ENCODE data around the gene SRPK2. TPM values are rescaled to one million over a fixed set of nuclear protein-coding genes. Genes with fewer than 3 reads are reported as not detected.

Gene SRPK2
- total RNA-seq, 2 donors from 2014 or later: 52.6 to 99.5 TPM

DNA sequence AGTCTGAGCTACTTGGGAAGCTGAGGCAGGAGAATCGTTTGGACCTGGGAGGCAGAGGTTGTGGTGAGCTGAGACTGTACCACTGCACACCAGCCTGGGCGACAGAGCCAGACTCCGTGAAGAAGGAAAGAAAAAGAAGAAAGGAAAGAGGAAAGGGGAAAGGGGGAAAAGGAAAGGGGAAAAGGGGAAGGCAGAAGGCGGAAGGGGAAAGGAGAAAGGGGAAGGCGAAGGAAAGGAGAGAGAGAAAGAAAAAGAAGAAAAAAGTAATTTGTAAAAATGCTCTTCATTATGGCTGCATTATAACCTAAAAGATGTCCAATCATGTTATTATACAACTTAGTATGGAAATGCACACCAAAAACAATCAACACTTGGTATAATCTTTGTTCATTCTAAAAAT lies 110.2 kb downstream of the SRPK2 start:
- TF ChIP-seq POLR2A (IDR thresholded peaks at IDR 0.05) (no peak), POLR2AphosphoS5 (IDR thresholded peaks at IDR 0.05) (no peak)
- TF ChIP-seq, protein P1, sequence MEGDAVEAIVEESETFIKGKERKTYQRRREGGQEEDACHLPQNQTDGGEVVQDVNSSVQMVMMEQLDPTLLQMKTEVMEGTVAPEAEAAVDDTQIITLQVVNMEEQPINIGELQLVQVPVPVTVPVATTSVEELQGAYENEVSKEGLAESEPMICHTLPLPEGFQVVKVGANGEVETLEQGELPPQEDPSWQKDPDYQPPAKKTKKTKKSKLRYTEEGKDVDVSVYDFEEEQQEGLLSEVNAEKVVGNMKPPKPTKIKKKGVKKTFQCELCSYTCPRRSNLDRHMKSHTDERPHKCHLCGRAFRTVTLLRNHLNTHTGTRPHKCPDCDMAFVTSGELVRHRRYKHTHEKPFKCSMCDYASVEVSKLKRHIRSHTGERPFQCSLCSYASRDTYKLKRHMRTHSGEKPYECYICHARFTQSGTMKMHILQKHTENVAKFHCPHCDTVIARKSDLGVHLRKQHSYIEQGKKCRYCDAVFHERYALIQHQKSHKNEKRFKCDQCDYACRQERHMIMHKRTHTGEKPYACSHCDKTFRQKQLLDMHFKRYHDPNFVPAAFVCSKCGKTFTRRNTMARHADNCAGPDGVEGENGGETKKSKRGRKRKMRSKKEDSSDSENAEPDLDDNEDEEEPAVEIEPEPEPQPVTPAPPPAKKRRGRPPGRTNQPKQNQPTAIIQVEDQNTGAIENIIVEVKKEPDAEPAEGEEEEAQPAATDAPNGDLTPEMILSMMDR (IDR thresholded peaks at IDR 0.05): no peak
- Histone ChIP-seq H3K27me3 (replicated peaks; ENCODE audit: insufficient read depth) (no peaks in the 10 kb centered on the region), H3K27ac (no peak overlapping the region), H3K4me3 (no peak overlapping the region), H3K36me3 (no peaks in the 10 kb centered on the region), H3K9me3 (no peaks in the 10 kb centered on the region), H3K4me1 (replicated peaks) (no peaks in the 10 kb centered on the region)
- 89% methylated on average over 5 of the region's 5 CpGs for WGBS
- no peak for DNase-seq (ENCODE audit: low spot score)
- intact Hi-C loops (cut with DNase I): no loop called here

DNA sequence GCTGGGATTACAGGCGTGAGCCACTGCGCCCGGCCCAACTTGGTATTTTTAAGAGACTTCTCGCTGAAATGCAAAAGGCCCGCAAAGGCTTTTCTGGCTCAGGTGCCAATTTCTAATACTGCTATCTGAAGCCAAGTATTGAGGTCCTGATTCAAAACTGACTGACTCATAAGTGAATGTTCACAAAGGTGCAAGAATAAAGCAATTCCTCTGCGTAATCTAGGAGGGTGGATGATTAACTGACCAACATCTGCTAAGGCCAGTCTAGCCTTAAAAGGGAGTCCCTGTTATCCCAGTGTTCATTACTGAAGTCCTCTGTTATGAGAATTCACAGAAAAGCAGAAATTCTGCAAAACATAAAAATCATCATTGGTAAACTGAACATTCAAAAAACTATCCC lies 111.4 kb downstream of the SRPK2 start:
- H3K4me3 ChIP-seq: no peak overlapping the region
- intact Hi-C loops (cut with DNase I): no loop called here
- TF ChIP-seq POLR2AphosphoS5 (IDR thresholded peaks at IDR 0.05): no peak
- TF ChIP-seq POLR2A (IDR thresholded peaks at IDR 0.05): no peak
- TF ChIP-seq, protein P1 (IDR thresholded peaks at IDR 0.05): no peak
- 84% methylated on average over 6 of the region's 6 CpGs for WGBS
- H3K4me1 ChIP-seq (replicated peaks): no peaks in the 10 kb centered on the region
- no peaks in the 10 kb centered on the region for H3K36me3 ChIP-seq
- no peaks in the 10 kb centered on the region for H3K9me3 ChIP-seq
- DNase-seq (ENCODE audit: low spot score): no peak
- H3K27me3 ChIP-seq (replicated peaks; ENCODE audit: insufficient read depth): no peaks in the 10 kb centered on the region
- H3K27ac ChIP-seq: no peak overlapping the region

DNA sequence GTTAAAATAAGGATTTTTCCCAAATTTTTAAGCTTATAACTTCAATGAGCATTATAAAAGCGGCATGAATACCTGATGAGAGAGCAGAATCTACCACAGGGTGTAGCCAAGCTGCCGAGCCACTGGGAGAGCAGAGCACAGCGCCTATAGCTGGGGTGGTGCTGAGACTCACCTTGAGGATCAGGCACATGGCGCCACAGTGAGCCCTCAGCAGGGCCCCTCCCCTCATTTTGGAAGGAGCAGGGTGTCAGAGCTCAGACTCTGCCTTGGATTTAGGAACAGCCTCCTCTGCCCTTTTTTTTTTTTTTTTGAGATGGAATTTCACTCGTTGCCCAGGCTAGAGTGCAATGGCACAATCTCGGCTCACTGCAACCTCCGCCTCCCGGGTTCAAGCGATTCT lies 118.6 kb downstream of the SRPK2 start:
- Histone ChIP-seq H3K4me3 (no peak overlapping the region), H3K27ac (no peak overlapping the region), H3K27me3 (replicated peaks; ENCODE audit: insufficient read depth) (no peaks in the 10 kb centered on the region), H3K36me3 (no peaks in the 10 kb centered on the region), H3K9me3 (no peaks in the 10 kb centered on the region), H3K4me1 (replicated peaks) (no peaks in the 10 kb centered on the region)
- intact Hi-C loops (cut with DNase I): no loop called here
- TF ChIP-seq POLR2AphosphoS5 (IDR thresholded peaks at IDR 0.05) (no peak), POLR2A (IDR thresholded peaks at IDR 0.05) (no peak)
- TF ChIP-seq, protein P1 (IDR thresholded peaks at IDR 0.05): no peak
- DNase-seq (ENCODE audit: low spot score): no peak
- WGBS: 91% methylated on average over 9 of the region's 9 CpGs

DNA sequence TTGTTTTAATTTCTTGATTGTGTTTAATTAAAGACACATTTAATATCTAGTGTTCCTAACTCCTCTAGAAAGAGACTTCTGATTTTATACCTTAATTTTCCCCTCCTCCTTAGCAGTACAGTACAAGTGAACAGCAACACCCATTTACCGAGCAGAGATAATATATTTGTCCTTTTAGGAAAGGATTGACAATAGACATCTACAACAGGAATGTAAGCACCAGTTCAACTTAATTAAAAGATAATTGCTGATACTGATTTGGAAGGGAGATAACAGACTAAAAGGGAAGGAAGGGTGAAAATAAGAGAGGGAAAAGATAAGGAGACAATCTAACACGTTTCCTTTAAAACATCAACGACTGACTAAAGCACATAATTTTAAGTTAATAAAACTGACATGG lies 119.3 kb downstream of the SRPK2 start:
- 0% methylated on average over 3 of the region's 3 CpGs for WGBS
- H3K36me3 ChIP-seq: no peaks in the 10 kb centered on the region
- H3K27ac ChIP-seq: peak overlapping the region; percentile 66 to 77
- DNase-seq (ENCODE audit: low spot score): no peak
- TF ChIP-seq POLR2AphosphoS5 (IDR thresholded peaks at IDR 0.05): no peak
- no peak for TF ChIP-seq POLR2A (IDR thresholded peaks at IDR 0.05)
- TF ChIP-seq, protein P1 (IDR thresholded peaks at IDR 0.05): no peak
- no peaks in the 10 kb centered on the region for H3K27me3 ChIP-seq (replicated peaks; ENCODE audit: insufficient read depth)
- H3K4me3 ChIP-seq: peak overlapping the region in 1 of 2 donors; percentile 18
- intact Hi-C loops (cut with DNase I): no loop called here
- no peaks in the 10 kb centered on the region for H3K4me1 ChIP-seq (replicated peaks)
- no peaks in the 10 kb centered on the region for H3K9me3 ChIP-seq

DNA sequence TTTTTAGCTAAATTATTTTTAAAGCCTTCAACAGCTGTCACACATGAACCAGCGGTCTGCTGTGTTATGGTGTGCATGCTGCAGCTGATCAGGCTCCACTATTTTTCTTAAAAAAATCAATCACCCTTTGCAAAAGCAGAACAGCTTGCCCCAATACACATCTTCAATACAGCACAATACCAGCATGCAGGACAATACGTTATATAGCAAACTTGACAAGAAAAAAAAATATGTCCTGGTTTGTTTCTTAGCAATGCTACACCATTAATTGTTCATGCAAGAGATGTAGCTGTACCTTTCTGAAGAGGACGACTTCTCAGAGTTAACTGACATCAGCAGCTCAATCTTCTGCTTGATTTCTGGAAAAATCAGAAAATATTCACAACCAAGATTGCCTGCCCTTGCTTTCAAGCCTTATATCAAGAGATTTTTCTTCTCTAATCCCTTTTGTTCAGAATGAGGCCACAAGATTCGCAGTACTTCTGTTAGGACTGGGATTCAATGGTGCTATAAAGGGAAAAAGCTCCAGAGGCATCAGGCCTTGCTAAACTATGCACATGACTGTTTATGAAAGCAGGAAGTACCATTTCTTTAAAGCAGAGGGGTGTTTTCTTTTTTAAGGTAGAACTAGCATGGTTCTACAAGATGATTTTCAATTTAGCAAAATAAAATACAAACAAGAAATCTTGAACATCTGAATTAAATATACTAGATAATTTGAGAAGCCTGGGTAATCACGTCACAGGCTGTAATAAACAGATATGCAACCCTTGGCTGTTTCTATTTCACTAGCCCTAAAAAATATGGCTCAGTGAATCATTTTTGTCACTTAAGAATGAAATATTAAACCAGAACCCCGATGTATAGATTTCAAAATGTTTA lies 120.0 kb downstream of the SRPK2 start:
- DNase-seq (ENCODE audit: low spot score): peak; percentile 30
- Histone ChIP-seq H3K36me3 (no peaks in the 10 kb centered on the region), H3K27ac (peak overlapping the region; percentile 66 to 77), H3K4me1 (replicated peaks) (no peaks in the 10 kb centered on the region), H3K4me3 (peak overlapping the region; percentile 18 to 20), H3K27me3 (replicated peaks; ENCODE audit: insufficient read depth) (no peaks in the 10 kb centered on the region), H3K9me3 (no peaks in the 10 kb centered on the region)
- 2% methylated on average over 6 of the region's 6 CpGs for WGBS
- TF ChIP-seq, protein P1 (IDR thresholded peaks at IDR 0.05): no peak
- peak; percentile 58 for TF ChIP-seq POLR2A (IDR thresholded peaks at IDR 0.05)
- peak; percentile 87 for TF ChIP-seq POLR2AphosphoS5 (IDR thresholded peaks at IDR 0.05)
- intact Hi-C loops (cut with DNase I): no loop called here

Measured in prostate gland (tissue), 2 donors.